AG08396 (cell line): ENCODE data around the gene SUMF2.
"Not testable (repeated sequence)": the region's sequence is repeated elsewhere in the genome, so short reads cannot be mapped to it uniquely, and the experiment has no call there.

Experiments used
- DNase-seq: peaks from one replicate; pipeline ENCODE4 v3.0.0; 2012; ENCODE audit warnings: low spot score, mixed read lengths

Gene SUMF2

GRCh38 chr7:56062382-56062781 is 1.7 kb upstream of the SUMF2 start:
- DNase-seq: peak; percentile 39

GRCh38 chr7:56063500-56063881 is 595 bp upstream of the SUMF2 start:
- no peak for DNase-seq

- DNase-seq: not testable (repeated sequence)
Measured at GRCh38 chr7:56066376-56066775, 2.3 kb downstream of the SUMF2 start.

- DNase-seq: peak; percentile 82
Measured at GRCh38 chr7:56074371-56074791, 10.3 kb downstream of the SUMF2 start.

- DNase-seq: no peak
Measured at GRCh38 chr7:56077681-56078080, 13.6 kb downstream of the SUMF2 start.

- DNase-seq: no peak
Measured at GRCh38 chr7:56078196-56078595, 14.1 kb downstream of the SUMF2 start.

- DNase-seq: peak; percentile 79
Measured at GRCh38 chr7:56079450-56080185, 15.5 kb downstream of the SUMF2 start.

GRCh38 chr7:56080726-56081435 is 16.8 kb downstream of the SUMF2 start:
- DNase-seq: not testable (repeated sequence)

- DNase-seq: no peak
Measured at GRCh38 chr7:56081626-56082340, 17.7 kb downstream of the SUMF2 start.

GRCh38 chr7:56083150-56083785 is 19.2 kb downstream of the SUMF2 start:
- no peak for DNase-seq

GRCh38 chr7:56086761-56087160 is 22.7 kb downstream of the SUMF2 start:
- DNase-seq: no peak

GRCh38 chr7:56087445-56087844 is 23.4 kb downstream of the SUMF2 start:
- no peak for DNase-seq

GRCh38 chr7:56091591-56091990 is 27.5 kb downstream of the SUMF2 start:
- no peak for DNase-seq

- DNase-seq: not testable (repeated sequence)
Measured at GRCh38 chr7:56092388-56092787, 28.3 kb downstream of the SUMF2 start.

- DNase-seq: peak; percentile 89
Measured at GRCh38 chr7:56092789-56093531, 28.9 kb downstream of the SUMF2 start, which contains the start of gene PHKG1. PHKG1 (minus strand) TSS chr7:56092952; CDS start chr7:56088941, 4,011 bp downstream.

GRCh38 chr7:56097700-56098099 is 33.6 kb downstream of the SUMF2 start:
- peak; percentile 75 for DNase-seq

GRCh38 chr7:56098187-56099008 is 34.3 kb downstream of the SUMF2 start:
- not testable (repeated sequence) for DNase-seq

GRCh38 chr7:56099653-56100052 is 35.6 kb downstream of the SUMF2 start:
- no peak for DNase-seq

GRCh38 chr7:56104138-56104537 is 40.1 kb downstream of the SUMF2 start:
- DNase-seq: not testable (repeated sequence)

- DNase-seq: peak; percentile 34
Measured at GRCh38 chr7:56105508-56105907, 41.4 kb downstream of the SUMF2 start.
